Ectodermal cell (in vitro differentiated cells): ENCODE data around the gene OOSP4B. TPM values are rescaled to one million over a fixed set of nuclear protein-coding genes. Genes with fewer than 3 reads are reported as not detected.
"Not testable (repeated sequence)": the region's sequence is repeated elsewhere in the genome, so short reads cannot be mapped to it uniquely, and the experiment has no call there.

Source experiments
- H3K27ac ChIP-seq: 2 replicates; pipeline ENCODE4 v1.7.0; 2013; ENCODE audit warnings: mild to moderate bottlenecking, low read depth, low read length; ENCODE audit not compliant: insufficient read depth, poor library complexity, severe bottlenecking
- H3K27me3 ChIP-seq: 2 replicates; pipeline ENCODE4 v1.7.0; 2013; ENCODE audit warnings: mild to moderate bottlenecking, low read length; ENCODE audit not compliant: insufficient read depth, control insufficient read depth, poor library complexity, severe bottlenecking
- H3K36me3 ChIP-seq: one replicate; pipeline ENCODE4 v1.7.0; 2013; ENCODE audit warnings: low read length; ENCODE audit not compliant: control insufficient read depth, insufficient read depth
- H3K4me1 ChIP-seq: one replicate; pipeline ENCODE4 v1.7.0; 2013; ENCODE audit warnings: low read length; ENCODE audit not compliant: control insufficient read depth, insufficient read depth
- H3K4me3 ChIP-seq: 2 replicates; pipeline ENCODE4 v1.7.0; 2013; ENCODE audit warnings: low read depth, low read length, control low read depth; ENCODE audit not compliant: insufficient read depth
- H3K9me3 ChIP-seq: 2 replicates; pipeline ENCODE4 v1.7.0; 2013; ENCODE audit warnings: mild to moderate bottlenecking, low read length, moderate library complexity; ENCODE audit not compliant: control insufficient read depth
- WGBS, 2 experiments: methylation state at CpG; one replicate each; pipeline ENCODE4 v1.1.7; 2013; ENCODE audit warnings: missing lambda C conversion rate in 2 of 2; 5-methylcytosine and 5-hydroxymethylcytosine counted together
- polyA plus RNA-seq, 4 experiments: library from polyadenylated mRNA; stranded (reverse); fragments of 50-300 nt; gene quantifications; one replicate each; pipeline ENCODE4 v1.2.3, GENCODE V29; 2013

The OOSP4B gene
- not detected for polyA plus RNA-seq (2013, experiment 1 of 4)
- not detected for polyA plus RNA-seq (2013, experiment 2 of 4)
- polyA plus RNA-seq (2013, experiment 3 of 4) = not detected
- polyA plus RNA-seq (2013, experiment 4 of 4) = not detected

GRCh38 chr11:60016881-60017280 lies at the start of gene OOSP4B:
Gene OOSP4B (plus strand): TSS chr11:60017181.
- no peak within 1 kb of the TSS for H3K27ac ChIP-seq
- 93 to 97% methylated on average over 1 of the region's 1 CpG for WGBS, 2 experiments

GRCh38 chr11:59967677-59968394 lies 49.1 kb upstream of the OOSP4B start:
- Histone ChIP-seq H3K27ac (no peak overlapping the region), H3K4me1 (no peaks in the 10 kb centered on the region), H3K36me3 (no peaks in the 10 kb centered on the region), H3K4me3 (no peak overlapping the region), H3K9me3 (no peaks in the 10 kb centered on the region), H3K27me3 (no peaks in the 10 kb centered on the region)
- WGBS, 2 experiments = 91 to 94% methylated on average over 2 to 3 of the region's 3 CpGs

More at GRCh38 chr11:60016881-60017280, at the start of gene OOSP4B:
- Histone ChIP-seq H3K4me3 (no peak within 1 kb of the TSS), H3K9me3 (no peaks in the 10 kb centered on the region), H3K4me1 (no peaks in the 10 kb centered on the region), H3K27me3 (no peaks in the 10 kb centered on the region), H3K36me3 (no peaks in the 10 kb centered on the region)

GRCh38 chr11:59968395-59968783 lies 48.6 kb upstream of the OOSP4B start:
- Histone ChIP-seq H3K4me3 (no peak overlapping the region), H3K36me3 (no peaks in the 10 kb centered on the region), H3K27ac (no peak overlapping the region), H3K4me1 (no peaks in the 10 kb centered on the region), H3K27me3 (no peaks in the 10 kb centered on the region), H3K9me3 (no peaks in the 10 kb centered on the region)
- 96 to 100% methylated on average over 1 of the region's 1 CpG for WGBS, 2 experiments

- no peaks in the 10 kb centered on the region for H3K36me3 ChIP-seq
- H3K27me3 ChIP-seq = no peaks in the 10 kb centered on the region
- H3K27ac ChIP-seq = no peak overlapping the region
- H3K9me3 ChIP-seq = no peaks in the 10 kb centered on the region
- 62 to 66% methylated on average over 5 of the region's 5 CpGs for WGBS, 2 experiments
- H3K4me1 ChIP-seq = no peaks in the 10 kb centered on the region
- no peak overlapping the region for H3K4me3 ChIP-seq
These were observed 43.9 kb upstream of the OOSP4B start for GRCh38 chr11:59973097-59973496.

GRCh38 chr11:59981106-59981770 lies 35.7 kb upstream of the OOSP4B start:
- Histone ChIP-seq H3K27ac (no peak overlapping the region), H3K27me3 (no peaks in the 10 kb centered on the region), H3K36me3 (no peaks in the 10 kb centered on the region), H3K9me3 (no peaks in the 10 kb centered on the region), H3K4me3 (no peak overlapping the region), H3K4me1 (no peaks in the 10 kb centered on the region)
- WGBS, 2 experiments = 90 to 98% methylated on average over 4 of the region's 4 CpGs

GRCh38 chr11:59982037-59982436 lies 34.9 kb upstream of the OOSP4B start:
- H3K36me3 ChIP-seq = not testable (repeated sequence)

GRCh38 chr11:59983212-59983611 lies 33.8 kb upstream of the OOSP4B start:
- 91 to 100% methylated on average over 1 of the region's 1 CpG for WGBS, 2 experiments
- Histone ChIP-seq H3K4me3 (no peak overlapping the region), H3K36me3 (no peaks in the 10 kb centered on the region), H3K9me3 (no peaks in the 10 kb centered on the region), H3K27me3 (no peaks in the 10 kb centered on the region), H3K27ac (no peak overlapping the region), H3K4me1 (no peaks in the 10 kb centered on the region)

More at GRCh38 chr11:59982037-59982436, 34.9 kb upstream of the OOSP4B start:
- H3K27ac ChIP-seq, H3K9me3 ChIP-seq, H3K4me1 ChIP-seq, H3K27me3 ChIP-seq, H3K4me3 ChIP-seq: not testable (repeated sequence)
- 86 to 91% methylated on average over 4 of the region's 4 CpGs for WGBS, 2 experiments

- WGBS, 2 experiments = 93 to 97% methylated on average over 3 of the region's 3 CpGs
- H3K9me3 ChIP-seq = no peaks in the 10 kb centered on the region
- H3K27me3 ChIP-seq = no peaks in the 10 kb centered on the region
- H3K36me3 ChIP-seq = no peaks in the 10 kb centered on the region
- no peaks in the 10 kb centered on the region for H3K4me1 ChIP-seq
- H3K4me3 ChIP-seq = no peak overlapping the region
- H3K27ac ChIP-seq = no peak overlapping the region
These were observed 32.6 kb upstream of the OOSP4B start for GRCh38 chr11:59984368-59984767.

- no peak overlapping the region for H3K4me3 ChIP-seq
- H3K36me3 ChIP-seq = no peaks in the 10 kb centered on the region
- no peak overlapping the region for H3K27ac ChIP-seq
- H3K4me1 ChIP-seq = no peaks in the 10 kb centered on the region
- no peaks in the 10 kb centered on the region for H3K9me3 ChIP-seq
- H3K27me3 ChIP-seq = no peaks in the 10 kb centered on the region
- WGBS, 2 experiments = 71 to 76% methylated on average over 1 of the region's 1 CpG
These were observed 26.6 kb upstream of the OOSP4B start for GRCh38 chr11:59990421-59990820.

- Histone ChIP-seq H3K27me3 (no peaks in the 10 kb centered on the region), H3K27ac (no peak overlapping the region), H3K4me3 (no peak overlapping the region), H3K36me3 (no peaks in the 10 kb centered on the region), H3K9me3 (no peaks in the 10 kb centered on the region), H3K4me1 (no peaks in the 10 kb centered on the region)
- WGBS, 2 experiments = 95 to 96% methylated on average over 5 of the region's 5 CpGs
These were observed 24.6 kb upstream of the OOSP4B start for GRCh38 chr11:59992425-59992824.
